Fibroblast of skin of scalp (primary cell): ENCODE results near the gene LALBA.
"Not testable (repeated sequence)": the region's sequence is repeated elsewhere in the genome, so short reads cannot be mapped to it uniquely, and the experiment has no call there.

ENCODE experiments used
- DNase-seq: peaks from one replicate; pipeline ENCODE4 v3.0.0-alpha.2; 2013

The LALBA gene

DNA sequence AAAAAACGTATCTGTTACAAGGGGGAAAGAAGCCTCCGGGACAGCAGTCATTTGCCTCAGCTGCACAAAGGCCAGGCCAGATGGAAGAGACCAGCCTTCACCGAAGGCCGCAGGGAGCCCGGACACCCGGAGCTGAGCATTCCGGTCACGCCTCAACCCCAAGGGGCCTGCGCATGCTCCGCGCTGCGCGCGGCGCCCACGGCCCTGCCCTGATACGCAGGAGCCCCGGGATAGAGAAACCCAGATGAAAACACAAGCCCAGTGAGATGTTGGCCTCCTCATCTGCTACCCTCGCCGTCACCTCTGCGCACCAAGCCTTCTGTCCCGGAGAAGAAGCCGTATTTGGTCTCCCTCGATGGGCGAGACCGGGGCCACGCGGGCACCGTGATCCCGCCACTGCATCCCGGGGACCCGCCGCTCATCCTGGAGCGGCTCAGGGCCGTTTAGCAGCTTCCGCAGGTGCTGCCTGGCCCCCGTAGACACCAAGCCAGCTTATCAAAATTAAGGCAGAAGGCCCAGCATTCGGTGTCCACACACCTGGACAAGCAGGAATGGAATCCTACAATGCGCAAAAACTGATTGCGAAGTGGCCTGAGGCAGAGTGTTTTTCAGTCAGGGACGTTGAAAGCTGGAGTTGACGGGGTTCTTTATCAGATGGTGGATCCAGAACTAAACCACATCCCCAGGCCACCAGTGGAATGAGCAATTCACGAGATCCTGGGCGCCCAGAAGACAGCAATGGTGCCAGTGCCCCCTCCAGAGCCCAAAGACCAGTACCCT, 41.8 kb downstream of the LALBA start:
- no peak for DNase-seq

GRCh38 chr12:48525332-48525731, 44.5 kb downstream of the LALBA start, which contains the start of gene OR8S1:
Gene OR8S1 (plus strand): TSS chr12:48525632. CDS start chr12:48525632, 0 bp downstream.
- DNase-seq = no peak

DNA sequence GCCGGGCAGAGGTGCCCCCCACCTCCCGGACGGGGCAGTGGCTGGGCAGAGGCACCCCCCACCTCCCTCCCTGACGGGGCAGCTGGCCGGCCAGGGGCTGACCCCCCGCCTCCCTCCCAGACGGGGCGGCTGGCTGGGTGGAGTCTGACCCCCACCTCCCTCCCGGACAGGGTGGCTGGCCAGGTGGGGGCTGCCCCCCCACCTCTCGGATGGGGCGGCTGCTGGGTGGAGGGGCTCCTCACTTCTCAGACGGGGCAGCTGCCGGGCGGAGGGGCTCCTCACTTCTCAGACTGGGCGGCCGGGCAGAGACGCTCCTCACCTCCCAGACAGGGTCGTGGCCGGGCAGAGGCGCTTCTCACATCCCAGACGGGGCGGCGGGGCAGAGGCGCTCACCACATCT, 49.5 kb downstream of the LALBA start:
- not testable (repeated sequence) for DNase-seq
